Thymus (tissue), 11 donors: ENCODE data around the gene PCED1B. TPM values are rescaled to one million over a fixed set of nuclear protein-coding genes. Genes with fewer than 3 reads are reported as not detected.

Source experiments
- DNase-seq, 9 donors: peaks; one replicate each; pipeline ENCODE4 v3.0.0-alpha.2; 2013; ENCODE audit warnings: low spot score in 9 of 9, low read depth in 6 of 9, missing footprints in 1 of 9
- H3K27ac ChIP-seq, 2 donors: one replicate each; pipeline ENCODE4 v1.5.1; 2013; ENCODE audit warnings: control low read depth in 1 of 2, low read depth in 1 of 2, low read length in 1 of 2, mild to moderate bottlenecking in 1 of 2, moderate library complexity in 1 of 2
- H3K27me3 ChIP-seq, 2 donors: one replicate each; pipeline ENCODE4 v1.5.1; 2013; ENCODE audit warnings: low read length in 1 of 2; ENCODE audit not compliant: control insufficient read depth in 2 of 2, insufficient read depth in 1 of 2
- H3K36me3 ChIP-seq, 2 donors: one replicate each; pipeline ENCODE4 v1.5.1; 2013; ENCODE audit warnings: low read length in 1 of 2, mild to moderate bottlenecking in 1 of 2, moderate library complexity in 1 of 2; ENCODE audit not compliant: control insufficient read depth in 2 of 2, insufficient read depth in 2 of 2
- H3K4me1 ChIP-seq, 2 donors: one replicate each; pipeline ENCODE4 v1.5.1; 2013; ENCODE audit warnings: low read length in 2 of 2; ENCODE audit not compliant: control insufficient read depth in 2 of 2, insufficient read depth in 2 of 2
- H3K4me3 ChIP-seq, 2 donors: one replicate each; pipeline ENCODE4 v1.5.1; 2013; ENCODE audit warnings: low read length in 2 of 2, control low read depth in 1 of 2, mild to moderate bottlenecking in 1 of 2
- H3K9me3 ChIP-seq, 2 donors: one replicate each; pipeline ENCODE4 v1.5.1; 2013; ENCODE audit warnings: low read length in 1 of 2, mild to moderate bottlenecking in 1 of 2; ENCODE audit not compliant: control insufficient read depth in 2 of 2, insufficient read depth in 1 of 2
- WGBS: extraction: QIAGEN DNeasy Blood & Tissue Kit; methylation state at CpG from one replicate; pipeline ENCODE4 v1.1.7; 2013; 5-methylcytosine and 5-hydroxymethylcytosine counted together
- polyA plus RNA-seq: library from polyadenylated mRNA; stranded (reverse); fragments of 200-250 nt; gene quantifications from one replicate; pipeline ENCODE4 v1.2.3, GENCODE V29; 2013
- total RNA-seq: library from RNA; stranded (reverse); fragments of 120-200 nt; gene quantifications from one replicate; pipeline ENCODE4 v1.2.4, GENCODE V29; 2013
- donor health status: healthy.

Gene PCED1B
- total and polyA plus RNA-seq, 2 donors, result 1.7 to 7.7 TPM

GRCh38 chr12:47122602-47123001 lies 43.2 kb downstream of the PCED1B start:
- Histone ChIP-seq H3K27ac (no peak overlapping the region), H3K27me3 (no peaks in the 10 kb centered on the region), H3K9me3 (no peaks in the 10 kb centered on the region), H3K36me3 (no peaks in the 10 kb centered on the region), H3K4me1 (no peaks in the 10 kb centered on the region), H3K4me3 (no peak overlapping the region)
- DNase-seq, result no peak
- 97% methylated on average over 1 of the region's 1 CpG for WGBS

GRCh38 chr12:47123730-47124129 lies 44.3 kb downstream of the PCED1B start:
- Histone ChIP-seq H3K9me3 (no peaks in the 10 kb centered on the region), H3K36me3 (no peaks in the 10 kb centered on the region), H3K4me3 (no peak overlapping the region), H3K27me3 (no peaks in the 10 kb centered on the region), H3K4me1 (no peaks in the 10 kb centered on the region), H3K27ac (no peak overlapping the region)
- DNase-seq, result no peak
- WGBS, result 89% methylated on average over 1 of the region's 1 CpG

DNA sequence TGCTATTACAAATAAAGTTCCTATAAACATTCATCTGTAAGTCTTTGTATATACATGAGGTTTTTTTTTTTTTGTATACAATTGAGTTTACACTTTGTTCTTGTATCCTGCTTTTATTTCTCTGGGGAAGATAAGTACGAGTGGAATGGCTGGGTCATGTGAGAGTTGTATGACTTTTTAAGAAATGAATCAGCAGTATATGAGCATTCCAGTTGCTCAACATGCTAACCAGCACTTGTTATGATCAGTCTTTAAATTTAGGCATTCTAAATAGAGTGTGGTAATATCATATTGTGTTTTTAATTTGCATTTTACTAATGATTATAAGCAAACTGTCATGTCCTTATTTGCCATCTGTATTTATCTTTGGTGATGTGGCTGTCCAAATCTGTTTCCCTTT lies 45.0 kb downstream of the PCED1B start:
- Histone ChIP-seq H3K4me3 (no peak overlapping the region), H3K36me3 (no peaks in the 10 kb centered on the region), H3K27ac (no peak overlapping the region), H3K4me1 (no peaks in the 10 kb centered on the region), H3K9me3 (no peaks in the 10 kb centered on the region), H3K27me3 (no peaks in the 10 kb centered on the region)
- no peak for DNase-seq
- 94% methylated on average over 1 of the region's 1 CpG for WGBS

- no peaks in the 10 kb centered on the region for H3K9me3 ChIP-seq
- WGBS, result 97% methylated on average over 1 of the region's 1 CpG
- no peaks in the 10 kb centered on the region for H3K4me1 ChIP-seq
- no peaks in the 10 kb centered on the region for H3K27me3 ChIP-seq
- no peak for DNase-seq
- no peak overlapping the region for H3K27ac ChIP-seq
- no peaks in the 10 kb centered on the region for H3K36me3 ChIP-seq
- no peak overlapping the region for H3K4me3 ChIP-seq
Observed at GRCh38 chr12:47126246-47126645, 46.8 kb downstream of the PCED1B start.

DNA sequence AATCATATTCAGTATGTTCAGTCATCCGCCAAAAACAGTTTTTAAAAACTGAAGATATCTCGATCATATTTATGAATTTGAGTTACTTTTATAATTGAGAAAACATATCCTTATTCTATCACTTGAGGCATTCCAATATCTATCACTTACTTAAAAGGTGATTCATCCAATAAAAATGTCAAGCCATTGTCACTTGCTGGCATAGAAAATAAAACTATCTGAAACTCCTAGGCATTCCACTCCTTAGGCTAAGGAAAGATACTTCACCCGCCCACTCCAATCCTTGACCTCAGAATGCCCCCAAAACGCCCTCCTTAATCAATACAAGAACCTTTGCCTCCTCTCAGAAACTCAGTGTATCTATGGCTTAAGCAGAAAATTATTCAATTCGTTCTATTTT lies 51.6 kb downstream of the PCED1B start:
- DNase-seq, result no peak
- no peaks in the 10 kb centered on the region for H3K36me3 ChIP-seq
- no peak overlapping the region for H3K4me3 ChIP-seq
- no peaks in the 10 kb centered on the region for H3K4me1 ChIP-seq
- WGBS, result 98% methylated on average over 5 of the region's 5 CpGs
- H3K27me3 ChIP-seq, result no peaks in the 10 kb centered on the region
- no peak overlapping the region for H3K27ac ChIP-seq
- H3K9me3 ChIP-seq, result no peaks in the 10 kb centered on the region

DNA sequence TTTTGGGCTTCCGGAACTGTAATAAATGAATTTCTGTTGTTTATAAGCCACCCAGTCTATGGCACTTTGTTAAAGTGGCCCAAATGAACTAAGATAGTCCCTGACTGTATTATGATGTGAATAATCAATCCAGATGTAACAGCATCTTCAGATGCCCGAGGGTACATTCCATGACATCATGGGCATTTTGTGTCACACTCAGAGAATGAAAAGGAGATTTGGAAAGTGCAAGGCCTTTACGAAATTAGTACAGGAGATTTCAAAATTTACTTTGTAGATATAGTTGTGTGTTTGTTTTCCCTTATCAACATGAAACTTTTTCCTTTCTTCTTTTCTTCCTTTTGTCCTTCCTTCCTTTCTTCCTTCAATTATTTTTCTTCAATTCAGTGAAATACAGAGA lies 54.6 kb downstream of the PCED1B start:
- DNase-seq, result no peak
- Histone ChIP-seq H3K27me3 (no peaks in the 10 kb centered on the region), H3K4me3 (no peak overlapping the region), H3K9me3 (no peaks in the 10 kb centered on the region), H3K4me1 (no peaks in the 10 kb centered on the region), H3K36me3 (no peaks in the 10 kb centered on the region), H3K27ac (no peak overlapping the region)
- WGBS, result 97% methylated on average over 3 of the region's 3 CpGs

GRCh38 chr12:47135578-47135977 lies 56.2 kb downstream of the PCED1B start:
- Histone ChIP-seq H3K36me3 (no peaks in the 10 kb centered on the region), H3K9me3 (no peaks in the 10 kb centered on the region), H3K4me3 (no peak overlapping the region), H3K27me3 (no peaks in the 10 kb centered on the region), H3K27ac (no peak overlapping the region), H3K4me1 (no peaks in the 10 kb centered on the region)
- WGBS, result 97% methylated on average over 7 of the region's 7 CpGs
- DNase-seq, result no peak

DNA sequence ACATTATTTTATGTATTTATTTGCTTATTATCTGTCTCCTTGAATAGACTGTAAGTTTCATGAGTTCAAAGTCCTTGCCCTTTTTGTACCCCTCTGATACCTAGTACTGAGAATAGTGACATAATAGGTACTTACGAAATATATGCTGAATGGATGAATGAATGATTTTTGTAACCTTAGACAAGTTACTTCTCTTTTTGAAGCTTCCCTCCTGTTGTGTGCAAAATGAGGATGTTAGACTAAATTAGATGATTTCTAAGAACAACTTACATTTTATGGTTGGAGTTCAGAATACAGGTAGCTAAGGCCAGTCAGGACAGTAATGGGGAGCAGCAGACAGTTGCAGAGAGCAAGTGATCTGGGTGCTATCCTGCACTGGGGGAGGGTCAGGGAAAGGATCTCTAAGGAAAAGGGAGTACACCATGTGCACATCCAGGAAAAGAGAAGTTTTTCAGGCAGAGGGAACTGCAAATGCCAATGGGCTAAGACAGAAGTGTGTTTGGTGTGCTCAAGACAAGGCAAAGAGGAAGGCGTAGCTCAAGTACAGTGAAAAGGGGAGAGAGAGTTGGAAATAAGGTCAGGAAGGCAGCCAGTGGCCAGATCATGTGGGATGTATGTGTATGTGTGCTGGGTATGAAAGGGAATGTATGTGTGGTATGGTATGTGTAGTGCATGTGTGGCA lies 59.7 kb downstream of the PCED1B start:
- DNase-seq, result no peak
- Histone ChIP-seq H3K4me3 (no peak overlapping the region), H3K36me3 (no peaks in the 10 kb centered on the region), H3K27ac (no peak overlapping the region), H3K4me1 (no peaks in the 10 kb centered on the region), H3K9me3 (no peaks in the 10 kb centered on the region), H3K27me3 (no peaks in the 10 kb centered on the region)
- WGBS, result 97% methylated on average over 2 of the region's 2 CpGs

- H3K36me3 ChIP-seq, result no peaks in the 10 kb centered on the region
- no peak overlapping the region for H3K27ac ChIP-seq
- no peaks in the 10 kb centered on the region for H3K9me3 ChIP-seq
- no peaks in the 10 kb centered on the region for H3K27me3 ChIP-seq
- DNase-seq, result no peak
- H3K4me3 ChIP-seq, result no peak overlapping the region
- no peaks in the 10 kb centered on the region for H3K4me1 ChIP-seq
Observed at GRCh38 chr12:47141459-47141858, 62.0 kb downstream of the PCED1B start.

- H3K4me1 ChIP-seq, result no peaks in the 10 kb centered on the region
- DNase-seq, result no peak
- H3K27ac ChIP-seq, result no peak overlapping the region
- no peak overlapping the region for H3K4me3 ChIP-seq
- WGBS, result 91% methylated on average over 2 of the region's 2 CpGs
- H3K36me3 ChIP-seq, result no peaks in the 10 kb centered on the region
- H3K9me3 ChIP-seq, result no peaks in the 10 kb centered on the region
- H3K27me3 ChIP-seq, result no peaks in the 10 kb centered on the region
Observed at GRCh38 chr12:47144769-47145168, 65.3 kb downstream of the PCED1B start.
